Ishikawa (cell line): ENCODE measurements around the gene PLXNA4.

Experiments used
- CEBPB ChIP-seq: IDR thresholded peaks from 2 replicates; pipeline ENCODE4 v1.6.1; 2012
- CREB1 ChIP-seq: IDR thresholded peaks from 2 replicates; pipeline ENCODE4 v1.6.1; 2012; ENCODE audit warnings: low read depth
- EGR1 ChIP-seq: IDR thresholded peaks from 2 replicates; pipeline ENCODE4 v1.6.1; 2012
- EP300 ChIP-seq: IDR thresholded peaks from 2 replicates; pipeline ENCODE4 v1.6.1; 2012; ENCODE audit warnings: borderline replicate concordance
- FOXM1 ChIP-seq: IDR thresholded peaks from 2 replicates; pipeline ENCODE4 v1.6.1; 2012; ENCODE audit warnings: low read depth, borderline replicate concordance
- NFIC ChIP-seq: IDR thresholded peaks from 2 replicates; pipeline ENCODE4 v1.6.1; 2012
- RAD21 ChIP-seq: IDR thresholded peaks from 2 replicates; pipeline ENCODE4 v1.6.1; 2012; ENCODE audit warnings: low read depth
- REST ChIP-seq: IDR thresholded peaks from 2 replicates; pipeline ENCODE4 v1.6.1; 2012; ENCODE audit warnings: low read depth, mild to moderate bottlenecking
- TAF1 ChIP-seq: IDR thresholded peaks from 2 replicates; pipeline ENCODE4 v1.6.1; 2012; ENCODE audit warnings: low read depth, mild to moderate bottlenecking
- TCF12 ChIP-seq: IDR thresholded peaks from 2 replicates; pipeline ENCODE4 v1.6.1; 2012; ENCODE audit warnings: low read depth
- TEAD4 ChIP-seq: IDR thresholded peaks from 2 replicates; pipeline ENCODE4 v1.6.1; 2012
- USF1 ChIP-seq: IDR thresholded peaks from 2 replicates; pipeline ENCODE4 v1.6.1; 2012
- YY1 ChIP-seq: IDR thresholded peaks from 2 replicates; pipeline ENCODE4 v1.6.1; 2012; ENCODE audit warnings: low read depth
- ZBTB7A ChIP-seq: IDR thresholded peaks from 2 replicates; pipeline ENCODE4 v1.6.1; 2012; ENCODE audit warnings: low read depth
- TF ChIP-seq, protein P1 (sequence below): IDR thresholded peaks from 2 replicates; pipeline ENCODE4 v1.6.1; 2012

PLXNA4 gene

GRCh38 chr7:132081686-132082085 is 494.6 kb downstream of the PLXNA4 start:
- no peak for TF ChIP-seq CEBPB
- TF ChIP-seq EGR1: no peak
- TF ChIP-seq TCF12: no peak
- TF ChIP-seq TEAD4: no peak
- no peak for TF ChIP-seq ZBTB7A
- TF ChIP-seq, protein P1, sequence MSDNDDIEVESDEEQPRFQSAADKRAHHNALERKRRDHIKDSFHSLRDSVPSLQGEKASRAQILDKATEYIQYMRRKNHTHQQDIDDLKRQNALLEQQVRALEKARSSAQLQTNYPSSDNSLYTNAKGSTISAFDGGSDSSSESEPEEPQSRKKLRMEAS: no peak
- TF ChIP-seq RAD21: no peak
- no peak for TF ChIP-seq REST
- TF ChIP-seq EP300: no peak
- no peak for TF ChIP-seq CREB1
- no peak for TF ChIP-seq FOXM1
- TF ChIP-seq NFIC: no peak
- no peak for TF ChIP-seq TAF1
- no peak for TF ChIP-seq YY1
- no peak for TF ChIP-seq USF1

GRCh38 chr7:132080967-132081668 is 495.2 kb downstream of the PLXNA4 start:
- TF ChIP-seq CREB1: no peak
- no peak for TF ChIP-seq NFIC
- no peak for TF ChIP-seq REST
- no peak for TF ChIP-seq CEBPB
- no peak for TF ChIP-seq EGR1
- no peak for TF ChIP-seq FOXM1

DNA sequence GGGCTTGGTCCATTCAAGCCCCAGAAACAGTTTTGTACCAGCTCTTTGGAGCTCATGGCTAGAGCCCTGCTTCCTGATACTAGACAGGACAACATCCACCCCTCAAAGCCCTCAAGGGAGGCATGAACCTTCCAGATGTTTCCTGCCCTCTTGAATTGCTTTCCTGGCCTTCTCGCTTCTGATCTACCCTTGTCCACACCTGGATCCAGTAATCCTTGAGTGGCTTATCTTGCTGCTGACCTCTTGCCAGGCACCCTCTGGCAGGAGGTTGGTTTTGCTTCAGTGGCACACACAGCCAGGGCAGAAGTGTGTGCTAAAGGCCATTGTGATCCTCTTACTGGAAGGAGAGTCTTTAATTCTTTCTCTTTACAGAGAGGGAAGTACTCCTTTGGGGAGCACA is 495.8 kb downstream of the PLXNA4 start:
- TF ChIP-seq CEBPB: no peak
- TF ChIP-seq USF1: no peak
- TF ChIP-seq TEAD4: no peak

- TF ChIP-seq YY1 (no peak), REST (no peak), EP300 (no peak), ZBTB7A (no peak), RAD21 (no peak), CEBPB (no peak), TAF1 (no peak), TEAD4 (no peak), TCF12 (no peak), NFIC (no peak), FOXM1 (no peak), CREB1 (no peak), EGR1 (no peak), USF1 (no peak)
- TF ChIP-seq, protein P1: no peak
Measured at GRCh38 chr7:132078891-132079735, 497.2 kb downstream of the PLXNA4 start.
